GM18870 (cell line): ENCODE data around the gene SLC22A16.

Experiments used
- ATAC-seq: cut with Tn5 transposase; IDR thresholded peaks from one replicate; pipeline ENCODE4 v1.9.1; 2021; ENCODE audit warnings: moderate library complexity; ENCODE audit not compliant: unreplicated experiment

SLC22A16 gene

GRCh38 chr6:110410511-110410910, 65.9 kb downstream of the SLC22A16 start:
- no peak for ATAC-seq

DNA sequence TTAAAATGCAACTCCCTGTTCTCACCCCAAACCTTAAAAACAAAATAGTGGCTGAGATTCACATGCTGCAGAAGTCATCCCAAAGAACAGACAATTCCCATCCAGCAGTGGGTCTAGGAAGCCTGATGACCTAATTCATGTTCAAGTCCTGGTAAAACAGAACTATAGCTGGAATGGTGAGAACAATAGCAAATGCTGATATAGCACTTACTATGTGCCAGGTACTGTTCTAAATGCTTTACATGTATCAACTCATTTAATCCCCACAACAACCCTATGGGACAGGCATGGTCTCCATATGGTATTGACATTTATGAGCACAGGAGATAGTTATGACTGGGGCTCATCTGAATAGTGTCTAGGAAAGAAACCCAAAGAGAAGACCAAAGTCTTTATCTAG, 66.6 kb downstream of the SLC22A16 start:
- no peak for ATAC-seq

GRCh38 chr6:110408901-110409300, 67.5 kb downstream of the SLC22A16 start:
- ATAC-seq: no peak

DNA sequence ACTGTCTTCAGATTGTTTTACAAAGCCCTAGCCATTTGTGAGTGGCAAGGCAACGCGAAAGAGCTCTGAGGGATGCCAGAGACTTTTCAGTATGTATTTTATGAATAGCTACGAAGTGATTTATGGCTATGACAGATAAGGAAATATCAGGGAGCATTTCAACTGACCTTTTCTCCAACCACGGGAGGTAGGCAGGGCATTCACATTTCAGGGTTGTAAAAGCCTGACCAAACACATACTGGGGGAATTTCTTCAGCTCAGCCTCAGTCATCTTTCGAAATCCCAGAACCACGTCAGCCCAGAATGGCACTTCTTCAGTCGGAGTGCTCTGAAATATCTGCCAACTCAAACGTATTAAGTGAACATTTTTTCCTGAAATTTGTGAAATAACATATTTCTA, 71.8 kb downstream of the SLC22A16 start:
- ATAC-seq: no peak

- no peak for ATAC-seq
Measured at GRCh38 chr6:110401585-110402176, 74.7 kb downstream of the SLC22A16 start.

GRCh38 chr6:110400208-110400607, 76.2 kb downstream of the SLC22A16 start:
- ATAC-seq: no peak

- ATAC-seq: no peak
Measured at GRCh38 chr6:110399219-110400071, 77.0 kb downstream of the SLC22A16 start.

DNA sequence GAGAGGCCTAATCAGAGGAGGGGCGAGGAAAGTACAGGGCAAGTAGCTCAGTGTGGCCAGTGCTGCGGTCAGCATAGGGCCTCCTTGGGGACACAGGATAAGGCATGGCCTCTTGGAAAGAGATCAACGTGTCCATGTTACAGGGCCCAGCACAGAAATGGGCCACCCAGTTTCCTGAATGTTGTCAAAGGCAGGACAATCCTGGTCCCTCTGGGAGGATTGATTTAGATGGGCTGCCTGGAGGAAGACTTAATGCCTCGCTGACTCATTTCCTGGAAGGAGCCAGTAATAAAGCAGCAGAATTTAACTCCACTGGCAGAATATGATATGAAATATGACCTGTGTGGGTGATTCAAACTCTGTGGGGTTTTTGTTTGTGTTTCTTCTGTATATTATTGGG, 77.6 kb downstream of the SLC22A16 start:
- no peak for ATAC-seq

DNA sequence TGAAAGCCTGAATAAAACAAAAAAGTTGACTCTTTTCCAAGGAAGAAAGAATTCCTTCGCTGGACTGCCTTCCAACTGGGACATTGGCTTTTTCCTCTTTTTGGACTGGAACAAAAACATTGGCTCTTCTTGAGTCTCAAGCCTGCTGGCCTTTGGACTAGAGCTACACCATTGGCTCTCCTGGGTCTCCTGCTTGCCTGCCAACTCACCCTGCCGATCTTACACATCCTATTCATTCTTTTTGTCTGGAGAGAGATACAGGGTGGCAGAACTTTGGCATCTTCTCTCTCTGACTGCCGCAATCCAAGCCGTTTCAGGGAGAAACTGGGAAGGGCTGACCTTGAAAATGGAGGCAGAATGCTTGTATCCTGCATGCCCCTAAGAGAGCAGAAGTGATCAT, 81.2 kb downstream of the SLC22A16 start:
- ATAC-seq: no peak

DNA sequence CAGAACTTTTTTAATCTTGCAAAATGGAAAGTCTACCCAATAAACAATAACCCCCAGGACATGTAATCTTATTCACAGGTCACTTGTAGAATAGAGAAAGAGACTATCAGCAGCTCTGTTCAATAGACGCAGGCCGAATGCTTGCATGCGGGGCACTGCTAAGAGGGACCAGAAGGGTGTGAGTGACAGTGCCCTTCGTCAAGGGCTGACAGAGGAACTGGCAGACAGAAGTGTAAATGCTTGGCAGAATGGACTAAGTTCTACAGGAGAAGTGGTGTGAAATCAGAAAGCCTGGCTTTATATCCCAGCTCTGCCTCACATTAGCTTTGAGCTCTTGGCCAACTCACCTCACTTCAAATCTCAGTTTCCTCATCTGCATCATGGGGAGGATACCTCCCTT, 82.0 kb downstream of the SLC22A16 start:
- ATAC-seq: no peak

DNA sequence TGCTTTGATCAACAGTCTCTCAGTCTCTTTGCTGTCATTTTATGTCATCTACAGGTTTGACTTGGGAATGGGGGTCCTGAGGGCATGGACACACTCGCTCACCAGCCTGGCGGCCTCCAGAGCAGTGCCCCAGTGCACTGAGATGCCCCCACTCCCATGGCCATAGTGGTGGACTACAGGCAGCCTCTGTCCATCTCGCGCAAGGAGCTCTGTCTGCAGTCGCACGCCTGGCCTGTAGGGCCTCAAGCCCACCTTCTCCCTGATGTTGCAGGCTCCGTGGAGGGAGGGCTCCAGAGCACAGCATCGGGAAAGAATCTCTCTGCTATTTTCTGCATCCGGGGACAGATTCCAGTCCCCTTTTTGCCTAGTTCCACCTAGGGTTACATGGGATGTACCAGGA, 83.7 kb downstream of the SLC22A16 start:
- ATAC-seq: no peak

DNA sequence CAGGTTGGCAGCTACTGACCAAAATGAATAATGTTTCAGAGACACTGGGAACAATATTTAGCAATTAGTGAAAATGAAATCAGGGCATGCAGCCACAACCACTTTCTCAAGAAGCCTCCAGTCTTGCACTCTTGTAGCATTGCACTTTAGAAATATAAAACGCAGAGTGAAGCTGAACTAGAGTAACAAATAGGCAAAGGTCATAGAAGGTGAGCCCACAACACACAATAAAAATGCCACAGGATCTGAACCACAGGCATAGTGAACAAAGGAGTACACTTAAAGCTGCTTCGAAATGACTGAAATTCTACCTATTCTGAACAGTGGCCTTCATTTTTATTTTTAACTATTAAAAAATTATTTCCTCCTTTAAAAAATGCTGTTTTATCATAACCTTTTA, 86.0 kb downstream of the SLC22A16 start:
- ATAC-seq: no peak

DNA sequence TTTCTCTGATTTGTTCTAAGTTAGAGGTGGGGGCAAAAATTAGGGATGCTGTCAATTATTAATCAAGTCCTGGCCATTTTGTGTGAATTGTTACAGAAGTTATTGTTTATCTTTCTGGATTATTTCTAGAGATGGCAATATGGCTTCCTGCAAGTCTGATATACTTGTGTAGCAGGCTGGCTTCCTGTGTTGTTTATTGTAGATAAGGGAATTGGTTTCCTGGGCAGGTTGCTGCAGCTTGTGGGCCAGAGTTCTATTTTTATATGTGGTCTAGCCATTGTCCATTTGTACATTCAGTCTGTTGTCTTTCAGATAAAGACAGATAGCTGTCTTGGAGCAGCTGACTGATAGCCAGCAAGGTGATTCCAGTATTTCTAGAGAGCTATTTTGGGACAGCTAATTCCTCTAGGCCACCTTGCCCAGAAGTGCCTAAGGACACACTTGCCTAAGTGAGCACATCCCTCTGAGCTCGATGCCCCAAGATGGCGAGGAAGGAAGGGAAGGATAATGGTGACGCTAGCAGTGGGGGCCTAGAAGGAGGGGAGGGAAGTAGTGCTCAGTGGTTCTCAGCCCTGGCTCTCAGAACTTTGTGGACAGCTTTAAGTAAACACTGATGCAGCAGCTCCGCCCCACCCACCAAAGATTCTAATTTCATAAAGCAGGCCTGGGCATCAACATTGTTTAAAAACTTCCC, 86.6 kb downstream of the SLC22A16 start:
- no peak for ATAC-seq

DNA sequence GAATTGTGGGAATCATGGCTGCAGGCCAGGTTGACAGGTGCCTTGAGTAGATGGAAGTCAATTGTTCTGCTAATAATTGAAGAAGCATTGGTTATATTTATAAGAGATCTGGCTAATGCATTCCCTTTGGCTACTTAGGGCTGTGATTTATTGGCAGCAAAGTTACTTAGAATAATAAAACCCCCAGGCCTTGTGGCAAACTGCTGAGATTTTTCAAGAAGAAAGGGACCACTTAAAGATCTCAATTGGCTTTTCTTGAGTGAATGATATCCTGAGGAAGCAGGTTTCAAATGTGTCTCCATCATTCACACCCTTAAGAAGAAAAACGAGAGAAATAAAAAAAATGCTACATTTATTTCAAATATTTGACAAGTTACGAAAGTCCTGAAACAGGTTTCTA, 88.4 kb downstream of the SLC22A16 start:
- ATAC-seq: no peak

DNA sequence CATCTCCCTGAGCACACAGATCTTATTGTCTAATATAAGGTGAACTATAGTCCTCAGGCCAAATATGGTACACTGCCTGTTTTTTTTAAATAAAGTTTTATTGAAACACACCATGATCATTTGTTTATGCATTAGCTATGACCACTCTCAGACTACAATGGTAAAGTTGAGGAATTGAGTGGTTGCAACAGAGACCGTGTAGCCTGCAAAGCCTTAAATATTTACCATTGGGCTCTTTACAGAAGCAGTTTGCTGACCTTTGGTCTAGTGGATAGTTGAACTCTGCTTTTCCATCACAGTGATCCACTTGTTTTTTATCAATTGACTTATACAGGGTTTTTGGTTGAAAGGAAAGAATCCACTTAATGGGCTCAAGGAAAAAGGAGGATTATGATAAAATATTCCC, 91.0 kb downstream of the SLC22A16 start:
- no peak for ATAC-seq

DNA sequence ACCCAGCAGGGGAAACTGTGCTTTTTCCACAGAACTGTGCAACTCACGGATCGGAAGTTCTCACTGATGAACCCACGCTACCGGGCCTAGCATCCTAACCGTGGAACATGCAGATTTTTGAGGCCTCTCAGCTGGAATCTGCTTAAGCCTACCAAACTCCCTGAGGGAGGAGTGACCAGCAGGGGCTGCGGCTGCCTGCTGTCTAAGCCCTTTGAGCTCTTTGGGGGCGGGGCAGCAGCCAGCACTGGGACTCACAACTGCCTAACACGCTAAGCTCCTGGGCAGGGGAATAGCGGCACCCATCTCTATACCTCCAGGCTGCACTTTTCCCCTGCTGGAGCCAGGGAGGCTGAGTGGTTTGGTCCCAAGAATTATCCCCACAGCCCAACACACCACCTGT, 97.9 kb downstream of the SLC22A16 start:
- ATAC-seq: no peak
